HepG2 (cell line): ENCODE results near the gene POC1A. TPM values are rescaled to one million over a fixed set of nuclear protein-coding genes. Genes with fewer than 3 reads are reported as not detected.
A peak's percentile ranks its signal among the peaks of the same experiment; 100 is the strongest.

Experiments
- ARHGAP35 ChIP-seq: sonication (generic); formaldehyde crosslinking; IDR thresholded peaks from 2 replicates; pipeline ENCODE4 v1.9.0; 2022; ENCODE audit warnings: mild to moderate bottlenecking, inconsistent platforms, moderate library complexity, missing genetic modification reagents, borderline replicate concordance
- ATF7-NPFF ChIP-seq: sonication (generic); formaldehyde crosslinking; IDR thresholded peaks from 2 replicates; pipeline ENCODE4 v1.8.1; 2023; ENCODE audit warnings: mild to moderate bottlenecking, low read depth, missing genetic modification reagents, moderate library complexity
- KAT8 ChIP-seq: IDR thresholded peaks from 2 replicates; pipeline ENCODE4 v1.6.1; 2016; ENCODE audit warnings: missing genetic modification reagents, missing compliant biosample characterization
- NFKB2 ChIP-seq: sonication (generic); formaldehyde crosslinking; IDR thresholded peaks from 2 replicates; pipeline ENCODE4 v1.4.0; 2020; ENCODE audit warnings: missing genetic modification reagents, borderline replicate concordance
- POLR2AphosphoS2 ChIP-seq: IDR thresholded peaks from 2 replicates; pipeline ENCODE4 v1.6.1; 2011; ENCODE audit warnings: low read depth, low read length, improper control_type of control experiment
- POLR2AphosphoS5 ChIP-seq: IDR thresholded peaks from 2 replicates; pipeline ENCODE4 v1.6.1; 2012; ENCODE audit warnings: low read depth, low read length
- RBAK ChIP-seq: sonication (generic); formaldehyde crosslinking; IDR thresholded peaks from 2 replicates; pipeline ENCODE4 v1.5.1; 2020; ENCODE audit warnings: mild to moderate bottlenecking, missing genetic modification reagents
- SP5 ChIP-seq: IDR thresholded peaks from 2 replicates; pipeline ENCODE4 v1.6.1; 2016; ENCODE audit warnings: low read depth, borderline replicate concordance
- STAG1 ChIP-seq: sonication (generic); formaldehyde crosslinking; IDR thresholded peaks from 2 replicates; pipeline ENCODE4 v1.4.0; 2020; ENCODE audit warnings: missing genetic modification reagents
- SUZ12 ChIP-seq: fragments of 150-350 bp; IDR thresholded peaks from 2 replicates; pipeline ENCODE4 v1.6.1; 2014; ENCODE audit warnings: low read depth, low read length
- TEAD3 ChIP-seq: optimal IDR thresholded peaks from 2 replicates; pipeline ENCODE3; 2016; ENCODE audit warnings: borderline replicate concordance
- TGIF2 ChIP-seq: IDR thresholded peaks from 2 replicates; pipeline ENCODE4 v1.6.1; 2016; ENCODE audit warnings: control low read depth, missing compliant biosample characterization
- XBP1 ChIP-seq: sonication (generic); formaldehyde crosslinking; IDR thresholded peaks from 2 replicates; pipeline ENCODE4 v1.5.0; 2020; ENCODE audit warnings: missing genetic modification reagents
- ZFP90 ChIP-seq: sonication (generic); formaldehyde crosslinking; IDR thresholded peaks from 2 replicates; pipeline ENCODE4 v1.8.0; 2022; ENCODE audit warnings: missing genetic modification reagents, mild to moderate bottlenecking, inconsistent platforms, borderline replicate concordance
- ZNF33A ChIP-seq: sonication (generic); formaldehyde crosslinking; IDR thresholded peaks from 2 replicates; pipeline ENCODE4 v1.5.1; 2020; ENCODE audit warnings: missing genetic modification reagents, mild to moderate bottlenecking, moderate library complexity, borderline replicate concordance
- ZNF432 ChIP-seq: sonication (generic); formaldehyde crosslinking; IDR thresholded peaks from 2 replicates; pipeline ENCODE4 v1.5.0; 2020; ENCODE audit warnings: missing genetic modification reagents, mild to moderate bottlenecking, borderline replicate concordance
- polyA plus RNA-seq, 8 experiments: library from polyadenylated mRNA; depleted of rRNA in 3 of 8; stranded (reverse) in 7 of 8; unstranded in 1 of 8; fragments of >200 nt; fragmentation: Illumina TruSeq in 4 of 8; extraction: Trizol in 4 of 8; gene quantifications; 2 replicates each; pipeline versions ENCODE4 v1.2.1 to v1.2.3, GENCODE V29; 2011 to 2016; ENCODE audit warnings: low read depth in 4 of 8, missing spikeins in 1 of 8, mixed read lengths in 1 of 8; ENCODE audit not compliant: insufficient read depth in 1 of 8
- total RNA-seq, 5 experiments: library from RNA; depleted of rRNA; stranded (reverse); fragments of >200 nt; fragmentation: Illumina TruSeq; extraction: Trizol; gene quantifications; 2 replicates each; pipeline ENCODE4 v1.2.3, GENCODE V29; 2016; ENCODE audit warnings: low read depth in 1 of 5
- TF ChIP-seq, protein P1 (sequence below): sonication (generic); formaldehyde crosslinking; IDR thresholded peaks from 2 replicates; pipeline ENCODE4 v1.4.0; 2020; ENCODE audit warnings: low read depth, mild to moderate bottlenecking, missing genetic modification reagents
- TF ChIP-seq, protein P2 (sequence below): sonication (generic); formaldehyde crosslinking; IDR thresholded peaks from 2 replicates; pipeline ENCODE4 v1.9.0; 2021; ENCODE audit warnings: missing genetic modification reagents, mild to moderate bottlenecking, borderline replicate concordance
- TF ChIP-seq, protein P3 (sequence below): sonication (generic); formaldehyde crosslinking; IDR thresholded peaks from 2 replicates; pipeline ENCODE4 v1.4.0; 2020; ENCODE audit warnings: missing genetic modification reagents
- TF ChIP-seq, protein P4 (sequence below): sonication (generic); formaldehyde crosslinking; IDR thresholded peaks from 2 replicates; pipeline ENCODE4 v1.4.0; 2020; ENCODE audit warnings: missing genetic modification reagents, mild to moderate bottlenecking, borderline replicate concordance

POC1A gene
- total and polyA plus RNA-seq, 2 of the 13 experiments (the other 11 are each of a cell fraction or from before 2014, with no cell fraction given) = 14.6 to 20.0 TPM

DNA sequence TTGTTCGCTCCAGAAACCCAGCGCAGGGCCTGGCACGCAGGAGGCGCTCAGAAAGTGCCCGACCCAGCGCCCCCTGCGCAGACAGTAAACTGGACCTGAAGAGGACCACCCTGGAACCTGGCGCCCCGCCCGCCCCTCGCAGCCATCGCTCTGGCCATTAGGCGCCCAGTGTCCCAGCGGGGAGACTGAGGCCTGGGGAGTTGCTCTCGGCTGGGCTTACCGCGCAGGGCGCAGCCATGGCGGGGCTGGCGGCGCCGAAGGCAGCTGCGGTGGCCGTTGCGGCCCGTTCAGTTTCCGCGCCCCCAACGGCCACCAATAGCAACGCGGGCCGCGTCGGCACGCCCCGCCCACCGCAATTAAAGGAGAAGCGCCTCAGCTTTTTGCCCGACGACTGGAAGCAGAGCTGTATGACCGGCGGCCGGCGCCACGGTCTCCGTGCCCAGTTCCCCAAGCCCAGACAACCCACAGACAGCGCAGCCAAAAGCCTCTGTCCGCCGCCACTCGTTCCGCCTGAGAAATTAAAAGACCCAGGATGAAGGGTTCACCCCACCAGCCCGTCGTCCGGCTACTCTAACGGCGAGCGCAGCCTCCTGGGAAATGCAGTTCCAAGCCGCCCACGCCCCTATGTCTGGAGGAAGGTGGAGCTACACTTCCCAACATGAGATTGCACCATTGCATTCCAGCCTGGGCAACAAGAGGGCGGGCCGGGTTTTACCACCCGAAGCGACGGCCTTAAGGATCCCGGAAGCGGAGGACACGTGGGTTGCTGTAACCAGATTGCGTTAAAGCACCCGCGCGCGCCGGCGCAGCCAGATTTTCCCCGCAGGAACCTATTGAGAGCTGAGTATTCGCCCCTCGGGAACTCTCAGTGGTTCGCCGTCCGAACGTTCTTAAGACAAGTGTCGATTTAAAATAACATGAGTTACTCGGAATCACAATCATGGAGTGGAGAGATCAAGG, at the start of gene POC1A (continued):
- TF ChIP-seq, protein P1, sequence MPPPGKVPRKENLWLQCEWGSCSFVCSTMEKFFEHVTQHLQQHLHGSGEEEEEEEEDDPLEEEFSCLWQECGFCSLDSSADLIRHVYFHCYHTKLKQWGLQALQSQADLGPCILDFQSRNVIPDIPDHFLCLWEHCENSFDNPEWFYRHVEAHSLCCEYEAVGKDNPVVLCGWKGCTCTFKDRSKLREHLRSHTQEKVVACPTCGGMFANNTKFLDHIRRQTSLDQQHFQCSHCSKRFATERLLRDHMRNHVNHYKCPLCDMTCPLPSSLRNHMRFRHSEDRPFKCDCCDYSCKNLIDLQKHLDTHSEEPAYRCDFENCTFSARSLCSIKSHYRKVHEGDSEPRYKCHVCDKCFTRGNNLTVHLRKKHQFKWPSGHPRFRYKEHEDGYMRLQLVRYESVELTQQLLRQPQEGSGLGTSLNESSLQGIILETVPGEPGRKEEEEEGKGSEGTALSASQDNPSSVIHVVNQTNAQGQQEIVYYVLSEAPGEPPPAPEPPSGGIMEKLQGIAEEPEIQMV = no peak
- TF ChIP-seq ZFP90 (no peak; the same call in 1 of the 2 replicates), SUZ12 (peak; percentile 55), ZNF33A (CRISPR knock-in tag) (peak; percentile 81; the same call in 1 of the 2 replicates), NFKB2 (CRISPR knock-in tag) (peak; percentile 30; the same call in 1 of the 2 replicates), STAG1 (CRISPR knock-in tag) (no peak), POLR2AphosphoS2 (no peak), TGIF2 (peak; percentile 88), ZNF432 (CRISPR knock-in tag) (no peak), ATF7-NPFF (CRISPR knock-in tag) (no peak; the same call in 1 of the 2 replicates), RBAK (no peak), KAT8 (CRISPR knock-in tag) (peak; percentile 87), TEAD3 (CRISPR knock-in tag) (peak; percentile 99), XBP1 (CRISPR knock-in tag) (no peak), ARHGAP35 (CRISPR knock-in tag) (no peak), SP5 (CRISPR knock-in tag) (peak; percentile 73; the same call in 1 of the 2 replicates), POLR2AphosphoS5 (peak; percentile 84)
- TF ChIP-seq, protein P2, sequence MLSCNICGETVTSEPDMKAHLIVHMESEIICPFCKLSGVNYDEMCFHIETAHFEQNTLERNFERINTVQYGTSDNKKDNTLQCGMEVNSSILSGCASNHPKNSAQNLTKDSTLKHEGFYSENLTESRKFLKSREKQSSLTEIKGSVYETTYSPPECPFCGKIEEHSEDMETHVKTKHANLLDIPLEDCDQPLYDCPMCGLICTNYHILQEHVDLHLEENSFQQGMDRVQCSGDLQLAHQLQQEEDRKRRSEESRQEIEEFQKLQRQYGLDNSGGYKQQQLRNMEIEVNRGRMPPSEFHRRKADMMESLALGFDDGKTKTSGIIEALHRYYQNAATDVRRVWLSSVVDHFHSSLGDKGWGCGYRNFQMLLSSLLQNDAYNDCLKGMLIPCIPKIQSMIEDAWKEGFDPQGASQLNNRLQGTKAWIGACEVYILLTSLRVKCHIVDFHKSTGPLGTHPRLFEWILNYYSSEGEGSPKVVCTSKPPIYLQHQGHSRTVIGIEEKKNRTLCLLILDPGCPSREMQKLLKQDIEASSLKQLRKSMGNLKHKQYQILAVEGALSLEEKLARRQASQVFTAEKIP (CRISPR knock-in tag) = no peak
- TF ChIP-seq, protein P3, sequence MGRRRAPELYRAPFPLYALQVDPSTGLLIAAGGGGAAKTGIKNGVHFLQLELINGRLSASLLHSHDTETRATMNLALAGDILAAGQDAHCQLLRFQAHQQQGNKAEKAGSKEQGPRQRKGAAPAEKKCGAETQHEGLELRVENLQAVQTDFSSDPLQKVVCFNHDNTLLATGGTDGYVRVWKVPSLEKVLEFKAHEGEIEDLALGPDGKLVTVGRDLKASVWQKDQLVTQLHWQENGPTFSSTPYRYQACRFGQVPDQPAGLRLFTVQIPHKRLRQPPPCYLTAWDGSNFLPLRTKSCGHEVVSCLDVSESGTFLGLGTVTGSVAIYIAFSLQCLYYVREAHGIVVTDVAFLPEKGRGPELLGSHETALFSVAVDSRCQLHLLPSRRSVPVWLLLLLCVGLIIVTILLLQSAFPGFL (CRISPR knock-in tag) = no peak
- TF ChIP-seq, protein P4, sequence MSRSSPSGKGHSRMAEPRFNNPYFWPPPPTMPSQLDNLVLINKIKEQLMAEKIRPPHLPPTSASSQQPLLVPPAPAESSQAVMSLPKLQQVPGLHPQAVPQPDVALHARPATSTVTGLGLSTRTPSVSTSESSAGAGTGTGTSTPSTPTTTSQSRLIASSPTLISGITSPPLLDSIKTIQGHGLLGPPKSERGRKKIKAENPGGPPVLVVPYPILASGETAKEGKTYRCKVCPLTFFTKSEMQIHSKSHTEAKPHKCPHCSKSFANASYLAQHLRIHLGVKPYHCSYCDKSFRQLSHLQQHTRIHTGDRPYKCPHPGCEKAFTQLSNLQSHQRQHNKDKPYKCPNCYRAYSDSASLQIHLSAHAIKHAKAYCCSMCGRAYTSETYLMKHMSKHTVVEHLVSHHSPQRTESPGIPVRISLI (CRISPR knock-in tag) = no peak; the same call in 1 of the 2 replicates
